AG04449 (cell line): ENCODE measurements around the gene S100PBP.

Source experiments
- CTCF ChIA-PET: fragments of 350-600 bp; formaldehyde crosslinking; extraction: SDS; loops from one replicate; lab custom pipeline; 2021; ENCODE audit warnings: antibody characterized with exemption; lab: Yijun Ruan, JAX
- POLR2A ChIA-PET: fragments of 400-600, 350-600 bp; formaldehyde crosslinking; extraction: SDS; loops from one replicate; lab custom pipeline; 2020; ENCODE audit warnings: antibody characterized with exemption, inconsistent platforms; lab: Yijun Ruan, JAX
- DNase-seq: peaks from one replicate; pipeline ENCODE4 v3.0.0-alpha.2; 2010; ENCODE audit warnings: low read depth, low spot score
- H3K4me3 ChIP-seq: 2 replicates; pipeline ENCODE4 v1.5.1; 2011; ENCODE audit warnings: low read depth, mild to moderate bottlenecking, control low read depth, low read length
- CTCF ChIP-seq: IDR thresholded peaks from one replicate; pipeline ENCODE4 v1.5.1; 2011; ENCODE audit warnings: mild to moderate bottlenecking, moderate library complexity, low read length, control low read depth, inconsistent platforms; ENCODE audit not compliant: insufficient read depth; ENCODE audit errors: missing control alignments

Gene S100PBP

GRCh38 chr1:32830092-32830852 is 12.8 kb downstream of the S100PBP start:
- no peak overlapping the region for H3K4me3 ChIP-seq
- no peak for DNase-seq
- POLR2A ChIA-PET: no interaction called here
- CTCF ChIA-PET: interaction anchor here (1.0 to 3.0 kb wide), 5 partner anchors 41 to 256 kb away, joined by 3 to 13 read pairs (median 3); no protein-coding TSS in a partner anchor
- TF ChIP-seq CTCF: no peak

GRCh38 chr1:32831878-32832277 is 14.4 kb downstream of the S100PBP start:
- no peak for TF ChIP-seq CTCF
- H3K4me3 ChIP-seq: no peak overlapping the region
- ChIA-PET POLR2A (no interaction called here), CTCF (interaction anchor here (0.9 to 1.4 kb wide), 3 partner anchors 10 to 431 kb away, joined by 3 to 5 read pairs (median 5); no protein-coding TSS in a partner anchor)
- DNase-seq: no peak

GRCh38 chr1:32848354-32849063 is 31.1 kb downstream of the S100PBP start:
- CTCF ChIA-PET: interaction anchor here (0.7 to 6.1 kb wide), 4 partner anchors 11 to 27 kb away, joined by 3 to 28 read pairs (median 13); no protein-coding TSS in a partner anchor
- no peak for TF ChIP-seq CTCF
- POLR2A ChIA-PET: no interaction called here
- DNase-seq: no peak
- no peak overlapping the region for H3K4me3 ChIP-seq

GRCh38 chr1:32855861-32856617 is 38.6 kb downstream of the S100PBP start:
- no peak for TF ChIP-seq CTCF
- ChIA-PET POLR2A (interaction anchor here (0.7 kb wide), 1 partner anchor 335 kb away, joined by 3 read pairs; no protein-coding TSS in a partner anchor), CTCF (no interaction called here)
- no peak for DNase-seq
- no peak overlapping the region for H3K4me3 ChIP-seq

- ChIA-PET CTCF (interaction anchor here (1.2 to 7.7 kb wide), 2 partner anchors 16 to 32 kb away, joined by 3 to 112 read pairs; partner anchors contain the start of gene FNDC5), POLR2A (no interaction called here)
- TF ChIP-seq CTCF: no peak
- DNase-seq: no peak
- no peak overlapping the region for H3K4me3 ChIP-seq
Measured at GRCh38 chr1:32858136-32858535, 40.7 kb downstream of the S100PBP start.

- no peak overlapping the region for H3K4me3 ChIP-seq
- ChIA-PET POLR2A (no interaction called here), CTCF (interaction anchor here (1.2 to 7.7 kb wide), 2 partner anchors 15 to 32 kb away, joined by 3 to 112 read pairs; partner anchors contain the start of gene FNDC5)
- TF ChIP-seq CTCF: no peak
- DNase-seq: no peak
Measured at GRCh38 chr1:32858791-32859190, 41.3 kb downstream of the S100PBP start.
